GM21526 (cell line): ENCODE results near the gene SLC26A1.
"Not testable (repeated sequence)": the region's sequence is repeated elsewhere in the genome, so short reads cannot be mapped to it uniquely, and the experiment has no call there.

Experiments
- ATAC-seq: cut with Tn5 transposase; IDR thresholded peaks from one replicate; pipeline ENCODE4 v1.9.1; 2021; ENCODE audit warnings: moderate library complexity; ENCODE audit not compliant: unreplicated experiment, low FRiP score

SLC26A1 gene

DNA sequence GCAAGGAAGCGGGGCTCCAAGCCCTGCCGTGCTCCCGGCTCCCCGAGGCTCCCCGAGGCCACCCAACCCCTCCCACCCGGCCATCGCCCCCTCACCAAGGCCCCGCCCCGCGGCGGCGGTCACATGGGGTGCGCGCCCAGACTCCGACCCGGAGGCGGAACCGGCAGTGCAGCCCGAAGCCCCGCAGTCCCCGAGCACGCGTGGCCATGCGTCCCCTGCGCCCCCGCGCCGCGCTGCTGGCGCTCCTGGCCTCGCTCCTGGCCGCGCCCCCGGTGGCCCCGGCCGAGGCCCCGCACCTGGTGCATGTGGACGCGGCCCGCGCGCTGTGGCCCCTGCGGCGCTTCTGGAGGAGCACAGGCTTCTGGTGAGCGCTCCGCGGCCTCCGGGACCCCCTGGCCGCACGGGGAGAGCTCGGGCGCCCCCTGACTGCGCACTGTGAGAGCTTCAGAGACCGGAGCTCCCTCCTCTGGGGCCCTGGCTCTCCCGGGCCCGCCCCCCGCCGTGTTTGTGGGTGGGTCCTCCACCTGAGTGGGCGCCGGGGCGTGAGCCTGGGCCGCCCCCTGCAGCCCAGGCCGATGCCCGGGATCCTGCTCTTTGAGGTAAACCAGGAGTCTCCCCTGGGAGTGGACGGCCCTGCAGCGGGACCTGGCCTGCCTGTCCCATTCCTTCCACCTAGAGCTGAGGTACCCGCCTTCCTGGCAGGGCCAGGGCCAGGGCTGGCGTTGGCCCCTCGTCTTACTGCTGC, 6.2 kb downstream of the SLC26A1 start, which contains the start of gene IDUA:
Gene IDUA, plus strand, starts transcription at position 166 of the 745 bp plus-strand sequence. Its CDS starts 41 bp downstream, at position 207.
- peak; percentile 70 for ATAC-seq

DNA sequence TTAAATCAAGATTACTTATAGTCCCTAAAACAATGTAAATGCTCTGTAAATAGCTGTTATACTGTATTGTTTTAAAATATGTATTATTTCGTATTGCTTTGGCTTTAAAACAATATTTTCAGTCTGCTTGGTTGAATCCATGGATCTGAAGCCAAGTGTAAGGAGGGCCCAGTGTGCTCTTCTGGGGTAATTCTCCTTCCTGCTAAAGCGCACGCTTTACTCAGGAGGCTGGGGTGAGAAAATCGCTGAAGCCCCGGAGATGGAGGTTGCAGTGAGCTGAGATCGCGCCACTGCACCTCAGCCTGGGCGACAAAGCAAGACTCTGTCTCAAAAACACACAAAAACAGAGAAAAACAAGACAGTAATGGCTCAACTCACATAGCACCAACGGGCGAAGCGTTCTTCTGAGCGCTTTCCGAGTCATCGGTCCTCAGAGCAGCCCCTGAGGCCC, 6.8 kb downstream of the SLC26A1 start:
- ATAC-seq = peak; percentile 7

DNA sequence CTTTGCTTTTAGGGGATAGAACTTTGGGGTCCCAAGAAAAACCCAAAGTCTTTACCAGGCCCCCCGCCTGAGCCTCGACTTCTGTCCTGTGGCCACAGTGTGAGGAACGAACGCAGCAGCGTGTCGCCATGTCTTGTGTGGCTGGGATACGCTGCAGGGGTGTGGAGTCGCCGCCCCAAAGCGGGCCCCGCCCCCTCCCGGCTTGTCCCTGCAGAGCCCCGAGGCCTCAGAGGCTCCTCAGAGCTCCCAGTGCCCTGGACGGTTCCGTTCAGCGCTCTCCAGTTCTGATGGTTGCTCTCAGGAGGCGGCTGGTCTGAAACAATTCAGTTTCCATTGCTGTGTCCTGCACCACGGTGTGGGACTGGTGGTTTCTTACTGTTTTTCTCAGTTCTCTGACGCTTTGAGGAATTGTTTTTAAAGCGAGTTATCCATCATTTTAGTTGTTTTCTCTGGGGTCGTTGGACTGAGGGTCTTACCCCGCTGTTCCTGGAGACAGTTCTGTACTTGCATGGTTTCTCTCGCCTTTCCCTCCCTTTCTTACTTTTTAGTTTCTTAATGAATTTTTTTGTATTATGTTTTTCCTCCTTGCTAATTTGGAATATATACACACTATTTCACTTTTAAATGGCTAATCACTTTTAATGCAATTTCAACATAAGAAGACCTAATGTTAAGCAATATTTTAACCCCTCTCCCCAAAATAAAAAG, 7.9 kb downstream of the SLC26A1 start:
- ATAC-seq = no peak

DNA sequence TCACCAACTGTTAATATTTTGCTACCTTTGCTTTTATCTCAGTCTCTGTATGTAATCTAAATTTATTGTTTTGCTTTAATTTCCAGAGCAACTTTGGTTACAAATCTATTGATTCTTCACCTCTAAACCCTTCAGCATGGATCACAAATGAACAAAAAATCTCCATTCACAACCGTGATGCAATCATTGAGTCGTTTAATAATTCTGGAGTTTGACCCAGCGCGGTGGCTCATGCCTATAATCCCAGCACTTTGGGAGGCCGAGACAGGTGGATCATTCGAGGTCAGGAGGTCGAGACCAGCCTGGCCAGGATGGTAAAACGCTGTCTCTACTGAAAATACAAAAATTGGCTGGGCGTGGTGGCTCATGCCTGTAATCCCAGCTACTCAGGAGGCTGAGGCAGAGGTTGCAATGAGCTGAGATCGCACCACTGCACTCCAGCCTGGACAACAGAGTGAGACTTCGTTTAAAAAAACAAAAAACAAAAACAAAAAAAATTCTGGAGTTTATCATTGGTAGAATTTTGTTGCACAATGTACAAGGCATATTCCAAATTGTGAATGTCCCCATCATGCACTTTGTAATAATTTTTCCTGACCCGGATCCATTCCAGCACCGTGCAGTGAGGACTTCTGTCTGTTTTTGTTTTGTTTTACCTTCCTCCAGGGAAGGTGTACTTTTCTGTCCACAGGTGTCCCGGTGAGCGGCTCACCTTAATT, 8.7 kb downstream of the SLC26A1 start:
- ATAC-seq = no peak

DNA sequence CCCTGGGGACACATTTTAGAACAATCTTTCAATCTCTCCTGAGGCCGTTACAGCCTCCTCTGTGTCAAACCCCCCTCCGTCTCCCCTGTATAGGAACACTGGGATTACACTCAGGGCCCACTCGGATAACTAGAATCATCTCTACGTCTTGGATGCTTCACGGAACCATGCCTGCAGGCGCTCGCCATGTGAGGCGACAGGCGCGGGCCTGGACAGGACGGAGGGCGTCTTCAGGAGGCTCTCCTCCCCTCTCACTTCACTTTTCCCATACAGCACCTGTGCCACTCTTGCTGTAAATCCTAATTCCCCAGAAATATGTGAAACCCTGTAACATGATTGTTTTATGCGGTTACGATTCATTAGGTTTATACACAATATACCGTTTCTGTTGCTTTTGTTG, 10.4 kb downstream of the SLC26A1 start:
- no peak for ATAC-seq

DNA sequence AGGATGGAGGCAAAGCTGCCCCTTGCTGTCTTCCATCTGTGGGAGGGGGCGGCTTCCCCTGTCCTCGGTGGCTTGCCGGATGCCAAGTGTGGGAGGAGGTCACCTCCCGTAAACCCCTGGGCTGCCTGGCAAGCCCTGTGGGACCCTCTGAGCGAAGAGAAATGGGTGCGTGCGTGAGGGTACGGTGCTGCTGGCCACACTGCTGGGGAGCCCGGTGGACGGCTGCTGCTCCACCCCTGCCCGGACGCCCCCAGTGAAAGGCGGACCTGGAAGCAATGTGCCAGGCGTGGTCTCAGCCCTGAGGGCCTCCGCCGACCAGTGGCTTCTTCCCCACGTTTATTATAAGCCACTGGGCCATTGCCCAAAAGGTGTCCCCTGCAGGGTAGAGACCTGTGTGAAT, 10.9 kb downstream of the SLC26A1 start:
- no peak for ATAC-seq

- ATAC-seq = no peak
Measured at GRCh38 chr4:978957-979701, 14.1 kb downstream of the SLC26A1 start.

DNA sequence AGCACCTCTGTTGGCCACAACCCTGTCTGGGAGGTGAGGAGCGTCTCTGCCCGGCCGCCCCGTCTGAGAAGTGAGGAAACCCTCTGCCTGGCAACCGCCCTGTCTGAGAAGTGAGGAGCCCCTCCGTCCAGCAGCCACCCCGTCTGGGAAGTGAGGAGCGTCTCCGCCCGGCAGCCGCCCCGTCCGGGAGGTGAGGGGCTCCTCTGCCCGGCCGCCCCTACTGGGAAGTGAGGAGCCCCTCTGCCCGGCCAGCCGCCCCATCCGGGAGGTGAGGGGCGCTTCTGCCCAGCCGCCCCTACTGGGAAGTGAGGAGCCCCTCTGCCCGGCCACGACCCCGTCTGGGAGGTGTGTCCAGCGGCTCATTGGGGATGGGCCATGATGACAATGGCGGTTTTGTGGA, 17.2 kb downstream of the SLC26A1 start:
- not testable (repeated sequence) for ATAC-seq

DNA sequence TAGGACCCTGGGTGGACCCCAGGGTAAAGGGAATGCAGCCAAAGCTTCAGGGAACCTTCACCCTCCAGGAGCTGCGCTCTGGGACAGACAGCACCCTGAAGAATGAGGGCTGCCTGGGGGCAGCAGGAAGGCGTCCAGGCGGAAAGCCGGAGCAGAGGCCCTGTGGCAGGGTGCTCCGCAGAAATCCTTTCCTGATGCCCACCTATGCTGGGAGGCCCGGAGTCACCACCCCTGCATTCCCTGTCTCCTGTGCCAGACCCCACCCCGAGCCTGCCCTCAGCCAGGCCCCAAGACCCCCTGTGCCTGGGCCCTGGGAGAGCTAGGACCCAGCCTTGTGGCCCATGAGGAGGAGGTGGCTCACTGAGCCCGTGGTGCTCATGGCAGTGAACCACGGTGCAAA, 18.5 kb downstream of the SLC26A1 start:
- ATAC-seq = no peak

DNA sequence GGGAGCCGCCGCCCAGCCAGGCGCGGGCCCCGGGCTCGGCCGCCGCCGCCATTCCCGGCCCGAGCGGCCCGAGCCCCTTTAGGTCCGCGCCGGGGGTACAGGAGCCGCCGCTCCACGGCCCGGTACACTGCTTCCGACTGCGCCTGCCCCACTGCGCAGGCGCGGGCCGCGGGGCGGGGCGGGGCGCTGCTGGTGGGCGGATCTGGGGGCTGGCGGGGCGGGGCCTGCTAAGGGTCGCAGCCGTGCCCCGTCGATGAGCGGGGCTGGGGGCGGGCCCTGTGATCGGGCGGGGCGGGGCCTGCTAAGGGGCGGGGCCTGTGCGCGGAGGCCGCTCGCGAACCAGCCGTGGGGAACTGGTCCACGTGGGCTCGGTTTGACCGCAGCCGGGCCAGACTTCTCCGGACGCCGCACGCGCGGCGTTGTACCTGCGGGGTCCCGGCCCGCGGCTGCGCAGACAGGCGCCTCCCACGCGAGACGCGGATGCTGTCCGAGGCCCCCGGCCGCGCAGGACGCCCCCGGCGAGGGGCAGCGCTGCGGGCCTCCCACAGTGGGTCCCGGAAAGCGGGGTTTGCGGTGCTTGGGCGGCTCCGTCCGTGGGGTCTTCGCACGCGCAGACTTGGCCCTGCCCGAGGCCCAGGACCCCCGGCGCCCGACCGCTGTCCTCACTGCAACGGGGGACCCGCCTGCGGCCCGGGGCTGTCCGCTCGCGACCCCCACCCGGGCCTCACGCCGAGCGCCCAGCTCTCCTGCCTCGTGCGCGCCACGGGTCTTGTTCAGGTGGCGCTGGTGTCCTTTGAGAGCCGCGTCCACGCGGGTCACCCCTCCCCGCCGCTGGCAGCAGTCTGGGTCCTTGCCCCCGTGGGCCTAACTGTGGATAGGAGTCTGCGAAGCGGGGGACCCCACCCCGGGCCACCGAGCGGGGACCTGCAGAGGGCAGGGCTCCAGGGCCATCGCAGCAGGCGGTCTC, 19.5 kb downstream of the SLC26A1 start, which contains the start of gene DGKQ:
Gene DGKQ, minus strand, starts transcription at position 139 of the 967 bp plus-strand sequence. Its CDS starts 87 bp downstream, at position 52.
- peak; percentile 50 for ATAC-seq

DNA sequence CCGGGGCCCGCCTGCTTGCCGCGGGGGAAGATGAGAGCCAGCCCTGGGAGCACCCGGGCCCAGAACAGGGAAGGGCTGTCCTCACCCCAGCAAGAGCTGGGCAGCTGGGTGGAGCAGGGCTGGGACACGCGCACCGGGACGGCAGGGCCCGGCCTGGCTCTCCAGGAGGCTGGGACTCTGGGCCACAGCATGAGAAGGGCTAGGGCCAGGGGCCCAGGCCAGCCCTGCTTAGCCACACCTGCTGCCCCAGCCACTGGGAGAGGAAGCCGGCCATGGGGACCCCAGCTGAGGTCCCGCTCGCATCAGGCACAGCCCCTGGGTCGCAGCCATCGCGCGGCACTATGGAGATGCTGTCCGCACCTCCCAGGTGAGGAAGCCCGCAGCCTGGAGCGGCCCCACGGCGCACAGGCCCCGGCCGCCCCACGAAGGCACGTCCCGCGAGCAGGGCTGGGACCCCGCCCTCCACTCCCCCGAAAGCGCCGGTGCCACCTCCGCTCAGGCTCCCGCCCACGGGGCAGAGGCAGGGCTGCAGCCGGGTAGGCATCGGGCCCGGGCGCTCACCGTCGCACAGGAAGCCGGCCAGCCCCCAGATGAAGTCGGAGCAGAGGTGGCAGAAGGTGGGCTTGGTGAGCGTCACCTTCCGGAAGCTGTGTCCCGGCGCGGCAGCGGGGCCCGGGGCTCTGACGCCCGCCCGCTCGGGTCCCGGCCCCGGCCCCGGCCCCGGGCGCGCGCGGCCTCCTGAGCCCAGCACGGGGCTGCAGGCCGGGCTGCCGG, 20.4 kb downstream of the SLC26A1 start:
- peak; percentile 33 for ATAC-seq

GRCh38 chr4:971666-972500, 21.3 kb downstream of the SLC26A1 start:
- no peak for ATAC-seq

GRCh38 chr4:970854-971520, 22.2 kb downstream of the SLC26A1 start:
- no peak for ATAC-seq

DNA sequence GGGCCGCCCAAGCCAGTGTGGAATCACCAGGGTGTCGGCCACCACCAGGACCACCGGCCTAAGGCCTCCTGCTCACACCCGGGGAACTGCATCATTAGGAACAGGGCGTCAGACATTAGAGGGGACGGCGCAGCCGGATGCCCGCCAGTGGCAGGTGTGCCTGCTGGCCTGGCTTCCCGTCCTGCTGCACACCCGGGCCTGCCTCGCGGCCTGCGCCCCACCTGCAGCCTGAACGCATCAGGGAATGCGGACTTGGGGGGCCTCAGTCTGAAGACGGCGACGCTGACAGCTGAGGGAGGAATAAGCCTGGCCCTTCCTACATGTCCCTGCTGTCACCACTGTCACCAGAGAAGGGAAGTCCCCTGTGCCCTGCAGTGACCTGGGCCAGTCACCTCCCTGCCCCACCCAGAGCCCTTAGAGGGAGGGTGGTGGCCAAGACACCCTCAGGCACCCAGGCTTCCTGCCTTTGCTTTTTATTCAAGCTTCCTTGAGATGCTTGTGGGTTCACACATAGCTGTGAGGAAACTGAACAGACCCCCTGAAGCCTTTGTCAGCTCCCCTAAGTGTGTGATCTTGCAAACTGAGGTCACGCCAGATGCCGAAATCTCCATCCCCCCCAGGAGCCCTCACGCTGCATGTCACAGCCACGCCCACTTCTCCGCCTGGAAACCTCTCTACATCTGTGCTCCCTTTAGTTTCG, 23.0 kb downstream of the SLC26A1 start:
- ATAC-seq = no peak

GRCh38 chr4:968621-969394, 24.4 kb downstream of the SLC26A1 start:
- no peak for ATAC-seq

GRCh38 chr4:968221-968620, 25.0 kb downstream of the SLC26A1 start:
- no peak for ATAC-seq
